ENCODE measurements around the gene RAPGEF1.

DNA sequence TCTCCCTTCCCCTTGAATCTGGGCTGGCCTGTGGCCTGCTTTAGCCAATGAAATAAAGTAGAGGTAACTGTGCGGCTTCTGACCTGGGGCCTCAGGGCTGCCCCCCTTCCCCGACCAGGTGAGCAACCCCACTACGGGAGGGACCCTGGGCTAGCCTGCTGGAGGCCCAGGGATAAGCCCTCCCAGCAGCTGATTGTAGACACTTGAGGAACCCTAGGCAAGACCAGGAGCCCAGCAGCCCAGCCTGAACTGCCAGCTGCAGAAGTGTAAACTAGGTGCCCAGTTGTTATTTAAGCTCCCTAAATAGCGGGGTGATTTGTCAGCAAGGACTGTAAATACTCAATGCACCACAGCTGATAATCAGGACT, 41.3 kb downstream of the RAPGEF1 start:
- TF ChIP-seq, protein P1, sequence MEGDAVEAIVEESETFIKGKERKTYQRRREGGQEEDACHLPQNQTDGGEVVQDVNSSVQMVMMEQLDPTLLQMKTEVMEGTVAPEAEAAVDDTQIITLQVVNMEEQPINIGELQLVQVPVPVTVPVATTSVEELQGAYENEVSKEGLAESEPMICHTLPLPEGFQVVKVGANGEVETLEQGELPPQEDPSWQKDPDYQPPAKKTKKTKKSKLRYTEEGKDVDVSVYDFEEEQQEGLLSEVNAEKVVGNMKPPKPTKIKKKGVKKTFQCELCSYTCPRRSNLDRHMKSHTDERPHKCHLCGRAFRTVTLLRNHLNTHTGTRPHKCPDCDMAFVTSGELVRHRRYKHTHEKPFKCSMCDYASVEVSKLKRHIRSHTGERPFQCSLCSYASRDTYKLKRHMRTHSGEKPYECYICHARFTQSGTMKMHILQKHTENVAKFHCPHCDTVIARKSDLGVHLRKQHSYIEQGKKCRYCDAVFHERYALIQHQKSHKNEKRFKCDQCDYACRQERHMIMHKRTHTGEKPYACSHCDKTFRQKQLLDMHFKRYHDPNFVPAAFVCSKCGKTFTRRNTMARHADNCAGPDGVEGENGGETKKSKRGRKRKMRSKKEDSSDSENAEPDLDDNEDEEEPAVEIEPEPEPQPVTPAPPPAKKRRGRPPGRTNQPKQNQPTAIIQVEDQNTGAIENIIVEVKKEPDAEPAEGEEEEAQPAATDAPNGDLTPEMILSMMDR (IDR thresholded peaks at IDR 0.05; ENCODE audit: poor library complexity, severe bottlenecking), result no peak
- TF ChIP-seq, protein P2, sequence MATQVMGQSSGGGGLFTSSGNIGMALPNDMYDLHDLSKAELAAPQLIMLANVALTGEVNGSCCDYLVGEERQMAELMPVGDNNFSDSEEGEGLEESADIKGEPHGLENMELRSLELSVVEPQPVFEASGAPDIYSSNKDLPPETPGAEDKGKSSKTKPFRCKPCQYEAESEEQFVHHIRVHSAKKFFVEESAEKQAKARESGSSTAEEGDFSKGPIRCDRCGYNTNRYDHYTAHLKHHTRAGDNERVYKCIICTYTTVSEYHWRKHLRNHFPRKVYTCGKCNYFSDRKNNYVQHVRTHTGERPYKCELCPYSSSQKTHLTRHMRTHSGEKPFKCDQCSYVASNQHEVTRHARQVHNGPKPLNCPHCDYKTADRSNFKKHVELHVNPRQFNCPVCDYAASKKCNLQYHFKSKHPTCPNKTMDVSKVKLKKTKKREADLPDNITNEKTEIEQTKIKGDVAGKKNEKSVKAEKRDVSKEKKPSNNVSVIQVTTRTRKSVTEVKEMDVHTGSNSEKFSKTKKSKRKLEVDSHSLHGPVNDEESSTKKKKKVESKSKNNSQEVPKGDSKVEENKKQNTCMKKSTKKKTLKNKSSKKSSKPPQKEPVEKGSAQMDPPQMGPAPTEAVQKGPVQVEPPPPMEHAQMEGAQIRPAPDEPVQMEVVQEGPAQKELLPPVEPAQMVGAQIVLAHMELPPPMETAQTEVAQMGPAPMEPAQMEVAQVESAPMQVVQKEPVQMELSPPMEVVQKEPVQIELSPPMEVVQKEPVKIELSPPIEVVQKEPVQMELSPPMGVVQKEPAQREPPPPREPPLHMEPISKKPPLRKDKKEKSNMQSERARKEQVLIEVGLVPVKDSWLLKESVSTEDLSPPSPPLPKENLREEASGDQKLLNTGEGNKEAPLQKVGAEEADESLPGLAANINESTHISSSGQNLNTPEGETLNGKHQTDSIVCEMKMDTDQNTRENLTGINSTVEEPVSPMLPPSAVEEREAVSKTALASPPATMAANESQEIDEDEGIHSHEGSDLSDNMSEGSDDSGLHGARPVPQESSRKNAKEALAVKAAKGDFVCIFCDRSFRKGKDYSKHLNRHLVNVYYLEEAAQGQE (IDR thresholded peaks at IDR 0.05; ENCODE audit: borderline replicate concordance), result no peak
- TF ChIP-seq RAD21 (conservative IDR thresholded peaks at IDR 0.05), result no peak
- TF ChIP-seq MXI1 (conservative IDR thresholded peaks at IDR 0.05; ENCODE audit: poor library complexity, severe bottlenecking), result no peak
